GM19452 (cell line): ENCODE data around the gene GSTA2.
"Not testable (repeated sequence)": the region's sequence is repeated elsewhere in the genome, so short reads cannot be mapped to it uniquely, and the experiment has no call there.

Experiments
- ATAC-seq: cut with Tn5 transposase; IDR thresholded peaks from one replicate; pipeline ENCODE4 v1.9.1; 2021; ENCODE audit not compliant: unreplicated experiment

GSTA2 gene

DNA sequence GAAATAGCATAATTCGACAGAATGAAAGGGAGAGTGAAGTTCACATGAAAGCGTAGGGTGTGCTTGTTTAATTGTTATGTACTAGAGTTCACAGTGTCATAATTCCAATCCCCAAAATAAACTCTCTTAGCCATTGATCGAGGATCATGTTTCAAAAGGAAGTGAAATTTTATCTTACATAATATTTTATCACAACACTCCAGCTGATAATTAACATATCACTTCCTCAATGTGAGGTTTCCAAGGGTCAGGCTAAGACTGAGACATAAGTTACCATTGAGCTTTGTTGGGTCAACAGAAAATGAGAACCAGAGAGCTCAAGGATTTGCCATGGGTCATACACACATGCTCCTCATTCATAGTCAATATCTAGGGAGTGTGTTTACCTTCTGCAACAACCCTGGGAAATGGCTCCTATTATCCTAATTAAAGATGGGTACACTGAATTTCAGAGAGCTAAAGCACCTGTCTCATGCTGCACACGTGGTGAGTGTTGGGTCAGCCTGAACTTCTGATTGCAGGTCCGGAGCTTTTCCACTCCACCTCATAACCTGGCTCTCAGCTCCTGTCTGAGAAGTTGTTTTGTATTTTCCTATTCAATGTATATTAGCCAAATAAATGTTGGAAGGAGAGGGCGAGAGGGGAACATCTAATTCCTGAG lies 3.0 kb downstream of the GSTA2 start:
- no peak for ATAC-seq

DNA sequence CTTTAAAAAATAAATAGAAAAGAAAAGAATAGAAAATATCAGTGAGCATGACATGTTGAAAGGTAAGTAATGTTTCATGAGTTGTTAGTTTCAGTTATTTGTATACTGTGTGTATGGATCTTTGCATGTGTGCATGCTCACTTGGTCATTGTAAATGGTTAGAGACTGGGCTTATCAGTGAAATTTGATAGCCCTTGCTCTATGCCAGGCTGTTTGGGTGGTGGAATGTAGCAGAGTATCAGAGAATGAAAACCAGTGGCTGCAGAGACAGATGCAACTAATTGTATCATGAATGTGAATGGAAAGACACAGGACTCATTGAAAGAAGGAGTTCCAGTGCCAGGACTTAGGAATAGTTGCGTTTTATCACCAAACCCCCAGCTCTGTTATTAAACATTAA lies 4.2 kb downstream of the GSTA2 start:
- no peak for ATAC-seq

DNA sequence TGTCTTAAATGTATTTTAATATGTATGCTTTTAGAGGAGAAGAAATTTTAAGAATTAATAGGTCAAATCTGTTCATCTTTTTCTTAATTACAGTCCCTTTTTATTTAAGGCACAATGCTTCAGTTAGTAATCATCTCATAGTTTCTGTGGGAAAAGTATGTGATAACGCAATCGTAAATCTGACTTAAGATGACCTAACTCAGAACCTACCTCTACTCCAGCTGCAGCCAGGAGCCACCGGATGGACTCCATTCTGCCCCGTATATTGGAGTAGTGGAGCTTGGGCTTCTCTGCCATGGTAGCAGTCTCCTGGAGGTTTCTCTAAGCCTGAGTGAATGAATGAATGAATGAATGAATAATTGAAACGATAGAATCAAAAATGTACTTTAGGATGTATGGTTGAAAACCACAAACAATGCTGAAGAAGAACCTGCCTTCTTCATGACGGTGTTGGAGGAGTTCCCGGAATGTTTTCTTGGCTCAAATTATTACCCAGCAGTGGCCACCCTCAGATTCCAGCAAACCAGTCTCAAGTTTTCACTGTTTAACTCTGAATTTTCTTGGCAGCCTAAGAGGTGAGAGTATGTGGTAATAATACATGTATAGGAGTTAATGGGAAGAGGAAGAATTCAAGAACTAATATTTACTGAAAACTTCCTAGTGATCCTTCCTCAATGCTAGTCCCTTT lies 5.5 kb downstream of the GSTA2 start:
- not testable (repeated sequence) for ATAC-seq

DNA sequence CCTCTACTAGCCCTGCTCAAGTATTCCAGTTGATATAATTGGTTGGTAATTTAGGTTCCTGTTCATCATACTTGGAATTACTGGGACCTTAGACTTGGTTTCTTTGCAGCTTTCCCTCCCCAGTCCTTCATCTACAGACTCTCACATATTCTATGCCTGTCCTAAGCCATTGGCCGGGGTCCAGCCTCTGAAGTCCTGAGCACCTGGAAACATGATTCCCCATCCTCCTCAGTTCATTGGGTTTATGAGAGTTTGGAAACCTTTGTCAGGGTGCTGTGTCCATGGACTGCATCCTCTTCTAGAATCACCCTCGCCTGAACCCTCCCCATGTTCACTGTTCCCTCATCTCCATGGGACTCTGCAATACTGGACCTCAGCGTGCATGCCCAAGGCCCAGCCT lies 8.8 kb downstream of the GSTA2 start:
- no peak for ATAC-seq

DNA sequence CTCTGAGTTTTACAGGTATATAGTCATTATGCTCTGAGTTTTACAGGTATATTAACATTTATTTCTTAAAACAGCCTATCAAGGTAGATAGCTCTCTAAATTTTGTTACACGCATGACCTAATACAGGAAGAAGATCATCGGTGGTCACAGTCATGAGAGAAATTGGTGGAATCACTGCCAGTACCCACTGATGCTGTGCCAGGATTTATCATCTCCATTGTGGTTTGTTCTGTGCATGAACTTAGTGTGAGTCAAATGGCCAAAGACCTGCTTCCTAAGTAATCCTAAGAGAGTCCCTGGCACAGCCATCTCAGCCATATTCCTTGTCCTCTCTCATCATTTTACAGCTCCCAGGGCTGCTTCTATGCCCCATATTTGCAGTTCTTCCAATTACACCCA lies 10.1 kb downstream of the GSTA2 start:
- ATAC-seq, result not testable (repeated sequence)

DNA sequence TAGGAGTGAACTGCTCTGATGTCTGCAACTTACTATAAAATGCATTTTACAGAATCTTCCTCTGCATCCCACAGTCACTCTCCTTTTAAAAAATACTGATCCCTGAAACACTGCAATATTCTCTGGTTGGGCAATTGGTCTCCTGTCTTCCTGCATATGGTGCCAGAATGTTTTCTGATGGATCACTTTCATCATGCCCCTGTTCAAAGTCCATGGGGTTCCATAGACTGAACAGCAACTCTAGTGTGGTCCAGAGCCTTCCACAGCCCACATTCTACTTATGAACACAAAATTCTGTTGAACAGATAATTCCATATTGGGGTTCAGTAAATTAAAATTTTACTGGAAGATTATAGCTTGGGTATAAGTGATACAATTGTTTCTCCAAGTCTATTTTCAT lies 11.0 kb downstream of the GSTA2 start:
- no peak for ATAC-seq

DNA sequence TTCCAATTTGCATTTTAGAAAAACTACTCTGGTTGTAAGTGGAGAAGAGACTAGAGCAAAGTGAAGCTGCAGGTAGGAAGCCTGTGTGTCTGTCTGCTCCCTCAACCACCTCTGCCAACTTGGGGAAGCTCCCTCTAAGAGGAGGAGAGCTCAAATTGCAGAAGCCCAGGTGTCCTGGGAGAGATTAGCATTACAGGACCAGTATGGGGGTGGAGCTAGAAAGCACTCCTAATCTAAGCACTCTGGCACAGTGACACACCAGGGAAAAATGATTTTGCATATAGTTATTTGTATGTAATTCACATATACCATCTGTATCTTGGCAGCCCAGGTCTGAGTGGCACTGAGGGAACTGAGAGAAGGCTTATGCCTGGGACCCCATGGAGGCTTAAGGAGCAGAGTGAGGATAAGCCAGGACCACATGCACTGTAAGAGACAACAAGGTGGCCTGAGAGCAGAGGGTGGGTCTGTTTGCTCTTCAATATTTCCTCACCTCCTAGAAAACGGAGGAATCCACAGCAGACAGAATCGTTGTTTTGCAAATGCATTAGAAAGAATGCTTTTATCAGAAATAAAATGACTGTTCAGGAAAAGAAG lies 13.6 kb downstream of the GSTA2 start:
- no peak for ATAC-seq

DNA sequence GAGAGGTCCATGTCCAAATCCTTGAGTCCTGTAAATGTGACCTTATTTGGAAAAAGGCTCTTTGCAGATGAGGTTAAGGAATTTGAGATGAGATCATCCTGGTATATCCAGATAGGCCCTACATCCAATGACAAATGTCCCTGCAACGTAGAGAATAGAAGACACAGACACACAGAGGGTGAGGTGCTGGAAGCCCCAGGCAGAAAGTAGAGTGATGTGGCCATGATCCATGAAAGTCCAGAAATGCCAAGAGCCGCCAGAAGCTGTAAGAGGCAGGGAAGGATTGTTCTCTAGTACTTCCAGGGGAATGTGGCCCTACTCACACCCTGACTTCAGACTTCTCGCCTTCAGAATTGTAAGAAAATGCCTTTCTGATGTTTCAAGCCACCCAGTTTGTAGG lies 16.0 kb downstream of the GSTA2 start:
- not testable (repeated sequence) for ATAC-seq

DNA sequence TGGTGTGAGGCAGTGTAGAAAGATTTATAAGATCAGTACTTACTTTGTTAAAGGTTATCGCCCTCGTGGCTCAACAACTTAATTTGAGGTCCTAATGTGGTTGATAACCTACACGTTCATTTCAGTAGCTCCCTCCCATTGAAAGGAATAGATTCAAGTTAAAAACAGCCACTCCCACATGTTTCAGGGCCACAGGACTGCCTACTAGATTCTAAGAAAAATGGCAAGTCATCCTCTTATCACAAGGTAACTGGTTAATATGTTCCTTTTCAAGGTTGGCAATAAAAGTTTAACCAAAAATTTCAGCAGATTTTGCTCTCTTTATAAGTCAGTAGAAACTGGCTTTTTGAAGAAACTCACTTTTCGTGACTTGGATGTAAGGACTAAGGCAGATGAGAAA lies 17.1 kb downstream of the GSTA2 start:
- ATAC-seq, result no peak

DNA sequence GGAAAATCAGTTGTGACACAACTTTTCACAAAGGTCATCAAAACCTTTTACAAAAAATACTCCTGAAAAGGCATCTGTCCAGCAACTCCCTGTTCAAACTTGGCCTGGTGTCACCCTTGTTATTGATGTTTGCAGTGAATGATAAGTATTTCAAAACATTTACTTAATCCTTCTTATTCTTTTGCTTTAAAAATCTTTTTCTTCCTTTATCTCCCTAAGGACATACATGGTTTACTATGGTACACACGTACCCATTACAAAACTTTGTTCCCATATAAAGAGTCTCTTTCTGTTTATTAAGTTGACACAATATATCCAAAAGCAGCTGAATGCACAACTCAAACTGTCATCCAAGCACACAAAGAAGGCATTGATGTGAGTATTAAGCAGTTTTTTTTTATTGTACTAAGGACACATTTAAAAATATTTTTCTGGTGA lies 17.5 kb downstream of the GSTA2 start:
- no peak for ATAC-seq

DNA sequence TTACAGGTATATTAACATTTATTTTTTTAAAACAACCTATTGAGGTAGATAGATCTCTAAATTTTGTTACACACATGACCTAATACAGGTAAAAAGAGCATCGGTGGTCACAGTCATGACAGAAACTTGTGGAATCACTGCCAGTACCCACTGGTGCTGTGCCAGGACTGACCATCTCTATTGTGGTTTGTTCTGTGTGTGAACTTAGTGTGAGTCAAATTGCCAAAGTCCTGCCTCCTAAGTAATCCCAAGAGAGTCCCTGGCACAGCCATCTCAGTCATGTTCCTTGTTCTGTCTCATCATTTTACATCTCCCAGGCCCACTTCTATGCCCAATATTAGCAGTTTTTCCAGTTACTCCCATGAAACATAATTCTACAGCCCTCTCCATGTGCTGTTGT lies 21.4 kb downstream of the GSTA2 start:
- no peak for ATAC-seq

DNA sequence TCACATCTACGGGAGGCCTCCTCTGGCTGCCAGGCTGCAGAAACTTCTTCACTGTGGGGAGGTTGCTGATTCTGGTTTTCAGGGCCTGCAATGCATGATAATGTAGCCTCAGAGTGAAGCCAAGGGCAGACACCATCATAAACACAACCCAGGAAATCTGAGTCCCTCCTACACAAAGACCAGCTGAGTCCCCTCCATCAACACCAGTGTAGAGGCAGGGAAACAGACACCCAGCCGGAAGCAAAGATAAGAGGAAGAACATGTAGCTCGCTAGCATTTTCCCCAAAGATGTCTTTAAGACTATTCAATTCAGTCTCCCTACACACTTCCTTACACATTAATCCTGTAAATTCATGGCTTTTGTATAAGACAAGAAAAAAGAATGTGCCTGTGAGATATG lies 23.6 kb downstream of the GSTA2 start:
- no peak for ATAC-seq

DNA sequence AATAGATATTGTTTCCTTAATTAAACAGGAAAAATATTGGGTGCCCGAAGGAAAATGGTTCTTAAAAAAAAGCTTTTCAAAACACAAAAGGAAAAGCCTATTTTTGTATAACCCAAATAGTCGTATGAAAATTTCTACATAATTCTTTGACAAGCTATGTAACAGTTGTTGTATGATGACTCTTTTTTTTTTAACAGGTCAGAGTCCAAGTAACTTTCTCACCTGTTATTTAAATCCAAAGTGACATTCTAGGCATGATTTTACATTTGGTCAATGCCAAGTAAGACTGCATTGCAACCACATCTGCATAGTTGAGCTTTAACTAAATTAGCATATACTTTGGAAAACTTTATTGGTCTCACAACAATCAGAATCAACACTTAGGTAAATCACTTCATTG lies 24.1 kb downstream of the GSTA2 start:
- no peak for ATAC-seq

DNA sequence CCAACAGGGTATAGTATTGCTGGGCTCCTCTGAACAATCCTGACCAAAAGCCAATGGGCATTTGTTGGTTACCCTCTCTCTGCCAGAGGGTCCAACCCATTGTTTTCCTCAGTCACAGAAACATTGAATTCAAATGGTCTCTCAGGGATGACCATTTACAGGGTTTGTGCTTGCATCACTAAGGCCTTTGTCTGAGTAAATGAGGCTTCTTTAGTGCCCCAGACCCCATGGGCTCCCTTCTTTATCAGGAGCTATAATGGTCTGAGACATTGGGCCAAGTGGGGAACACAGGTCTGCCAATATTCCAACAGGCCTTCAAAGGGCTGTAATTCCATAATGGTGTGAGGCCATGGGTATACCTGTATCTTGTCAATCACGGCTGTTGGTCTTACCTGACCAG lies 27.1 kb downstream of the GSTA2 start:
- no peak for ATAC-seq

DNA sequence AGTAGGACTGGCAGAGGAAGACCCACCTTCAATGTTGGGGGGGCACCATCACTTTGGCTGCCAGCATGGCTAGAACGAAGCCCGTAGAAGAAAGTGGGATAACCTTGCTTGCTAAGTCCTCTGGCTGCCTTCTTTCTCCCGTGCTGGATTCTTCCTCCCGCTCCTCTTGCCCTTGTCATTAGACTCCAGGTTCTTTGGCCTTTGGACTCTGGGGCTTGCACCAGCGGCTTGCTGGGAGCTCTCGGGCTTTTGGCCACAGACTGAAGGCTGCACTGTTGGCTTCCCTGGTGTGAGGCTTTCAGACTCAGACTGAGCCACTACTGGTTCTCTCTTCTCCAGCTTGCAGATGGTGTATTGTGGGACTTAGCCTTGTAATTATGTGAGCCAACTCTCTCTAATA lies 28.2 kb downstream of the GSTA2 start:
- no peak for ATAC-seq

DNA sequence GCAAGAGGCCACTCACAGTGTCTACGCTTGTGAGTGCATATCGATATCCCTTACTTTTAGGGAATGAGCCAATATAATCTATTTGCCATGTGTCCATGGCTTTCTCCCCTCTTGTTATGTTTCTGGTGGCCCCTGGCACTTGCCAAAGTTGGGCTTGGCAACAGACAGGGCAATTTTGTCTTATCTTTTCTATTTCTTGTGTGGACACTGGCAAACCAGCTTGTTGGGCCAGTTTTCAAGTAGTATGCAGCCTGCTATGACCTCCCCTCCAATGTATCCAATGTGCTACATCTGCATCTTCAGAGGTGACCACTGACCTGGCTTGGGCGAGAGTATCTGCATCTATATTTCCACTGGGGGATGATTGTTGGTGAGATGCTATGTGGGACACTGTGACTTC lies 29.2 kb downstream of the GSTA2 start:
- ATAC-seq, result no peak

DNA sequence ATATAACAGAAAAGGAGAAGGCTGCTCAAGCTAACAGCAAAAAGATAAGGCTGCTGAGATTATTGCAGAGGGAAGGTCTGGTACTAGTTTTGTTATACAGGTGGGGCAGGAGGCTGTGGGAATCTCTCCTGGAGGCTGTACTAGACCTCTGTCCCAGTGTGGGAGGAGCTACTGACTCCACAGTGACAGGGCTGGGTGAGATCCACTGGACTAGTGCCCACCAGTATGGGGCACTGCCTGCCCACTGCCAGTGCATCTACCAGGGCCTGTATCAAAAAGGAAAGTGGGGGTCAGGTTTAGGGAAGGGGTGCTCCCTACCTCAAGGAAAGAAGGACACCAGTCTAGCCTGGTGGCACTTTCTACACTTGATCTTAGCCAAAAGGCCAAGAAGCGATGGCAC lies 30.1 kb downstream of the GSTA2 start:
- ATAC-seq, result no peak

DNA sequence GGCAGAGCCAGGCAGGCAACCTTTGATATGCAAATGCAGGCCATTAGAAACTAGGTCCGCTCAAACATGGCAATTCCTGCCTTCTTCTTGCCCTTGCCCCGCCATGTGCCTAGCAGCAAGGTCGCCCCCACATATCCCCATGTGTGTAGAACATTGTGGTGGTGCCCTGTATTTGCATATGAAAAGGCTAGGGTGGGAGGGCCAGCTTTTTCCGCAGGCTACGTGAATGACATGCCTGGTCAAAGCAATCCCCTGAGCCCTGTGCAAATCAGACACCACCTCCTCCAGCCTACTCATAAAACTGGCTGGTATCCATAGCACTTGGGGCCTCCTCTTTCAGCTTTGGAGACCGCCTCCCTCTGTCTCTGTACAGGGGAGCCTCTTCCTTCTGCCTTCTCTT lies 31.6 kb downstream of the GSTA2 start:
- no peak for ATAC-seq

DNA sequence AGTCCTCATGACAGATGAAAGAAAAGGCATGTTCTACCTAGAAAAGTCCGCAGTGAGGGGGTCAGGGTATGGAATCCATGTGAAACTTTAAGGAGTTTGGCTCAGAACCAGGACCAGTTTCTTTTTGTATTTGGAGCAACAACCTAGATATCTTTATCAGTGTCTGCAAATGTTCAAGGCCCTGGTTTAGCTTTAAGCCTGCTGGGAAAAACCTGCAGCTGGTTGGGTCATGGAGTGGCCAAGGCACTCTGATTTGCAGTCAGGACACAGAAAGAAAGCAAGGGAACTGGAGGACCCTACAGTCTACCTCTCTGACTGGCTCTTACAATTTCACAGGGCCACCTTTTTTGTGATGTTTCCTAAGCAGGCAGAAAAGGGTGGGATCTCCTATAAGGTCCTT lies 33.7 kb downstream of the GSTA2 start:
- no peak for ATAC-seq

DNA sequence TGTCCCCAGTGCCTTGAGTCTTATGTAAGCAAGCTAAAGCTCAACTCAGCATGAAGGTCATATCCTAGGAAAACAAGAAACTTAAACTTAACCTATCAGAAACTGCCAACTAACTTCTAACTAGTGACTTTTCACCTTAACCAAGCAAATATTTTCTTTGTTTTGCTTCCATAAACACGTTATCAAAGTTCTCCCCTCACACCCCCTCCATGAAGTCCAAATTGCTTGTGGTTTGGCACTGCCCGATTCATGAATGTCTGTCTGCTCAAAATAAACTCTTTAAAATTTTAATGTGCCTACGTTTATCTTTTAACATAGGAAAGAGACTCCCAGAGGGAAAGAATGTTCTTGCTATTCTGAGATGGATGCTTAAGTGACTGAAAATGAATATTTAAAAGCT lies 34.9 kb downstream of the GSTA2 start:
- no peak for ATAC-seq

DNA sequence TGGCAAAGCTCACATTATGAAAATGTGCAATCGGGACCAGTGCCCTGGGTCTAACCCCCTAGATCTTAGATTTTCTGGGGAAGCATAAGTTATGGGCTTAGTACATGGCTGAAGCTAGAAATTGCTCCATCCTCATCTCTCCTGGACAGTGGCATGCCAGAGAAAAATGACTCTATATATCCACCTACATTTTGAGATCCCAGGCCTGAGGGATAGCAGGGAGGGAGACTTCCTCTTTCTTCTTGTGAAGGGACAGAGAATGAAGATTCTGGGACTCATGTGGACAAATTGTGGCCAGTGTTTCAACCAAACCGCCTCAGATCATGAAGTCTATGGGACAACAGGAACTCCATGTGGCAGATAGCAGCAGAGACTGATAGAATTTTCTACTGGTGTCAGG lies 35.4 kb downstream of the GSTA2 start:
- no peak for ATAC-seq

DNA sequence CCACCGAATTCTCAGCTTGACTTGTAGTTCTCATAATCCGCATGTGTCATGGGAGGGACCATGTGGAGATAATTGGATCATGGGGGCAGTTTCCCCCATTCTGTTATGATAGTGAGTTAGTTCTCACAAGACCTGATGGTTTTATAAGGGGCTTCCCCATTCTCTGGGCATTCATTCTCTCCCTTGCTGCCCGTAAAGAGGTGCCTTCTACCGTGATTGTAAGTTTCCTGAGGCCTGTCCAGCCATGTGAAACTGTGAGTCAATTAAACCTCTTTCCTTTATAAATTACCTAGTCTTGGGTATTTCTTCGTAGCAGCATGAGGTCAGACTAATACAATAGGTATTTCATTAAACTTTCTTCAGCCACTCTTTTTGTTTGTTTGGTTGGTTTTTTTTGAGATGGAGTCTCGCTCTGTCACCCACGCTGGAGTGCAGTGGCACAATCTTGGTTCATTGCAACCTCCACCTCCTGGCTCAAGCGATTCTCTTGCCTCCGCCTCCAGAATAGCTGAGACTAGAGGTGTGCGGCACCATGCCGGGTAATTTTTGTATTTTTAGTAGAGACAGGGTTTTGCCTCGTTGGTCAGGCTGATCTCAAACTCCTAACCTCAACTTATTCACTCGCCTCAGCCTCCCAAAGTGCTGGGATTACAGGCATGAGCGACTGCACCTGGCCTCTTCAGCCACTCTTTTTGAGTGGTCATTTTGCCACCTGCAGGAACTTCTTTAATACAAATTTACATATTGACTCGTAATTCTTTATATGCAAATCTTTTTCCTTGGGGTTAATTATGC lies 36.3 kb downstream of the GSTA2 start:
- no peak for ATAC-seq
